Activated naive CD4-positive, alpha-beta T cell treated with anti-CD3 and anti-CD28 coated beads, Interleukin-2, amount 50 U/mL, for 24 hours (primary cell): ENCODE measurements around the gene IPO9.

Experiments used
- H3K27ac Mint-ChIP-seq: one replicate; pipeline ENCODE4 v1.8.0; 2021; ENCODE audit warnings: mild to moderate bottlenecking, mixed read lengths
- H3K27me3 Mint-ChIP-seq: one replicate; pipeline ENCODE4 v1.8.0; 2021; ENCODE audit warnings: mixed read lengths
- H3K36me3 Mint-ChIP-seq: one replicate; pipeline ENCODE4 v1.8.0; 2021; ENCODE audit warnings: mixed read lengths
- H3K4me1 Mint-ChIP-seq: one replicate; pipeline ENCODE4 v1.8.0; 2021; ENCODE audit warnings: mixed read lengths
- H3K4me3 Mint-ChIP-seq: one replicate; pipeline ENCODE4 v1.8.0; 2021; ENCODE audit warnings: mild to moderate bottlenecking, mixed read lengths
- H3K9me3 Mint-ChIP-seq: one replicate; pipeline ENCODE4 v1.8.0; 2021; ENCODE audit warnings: mixed read lengths

The IPO9 gene

DNA sequence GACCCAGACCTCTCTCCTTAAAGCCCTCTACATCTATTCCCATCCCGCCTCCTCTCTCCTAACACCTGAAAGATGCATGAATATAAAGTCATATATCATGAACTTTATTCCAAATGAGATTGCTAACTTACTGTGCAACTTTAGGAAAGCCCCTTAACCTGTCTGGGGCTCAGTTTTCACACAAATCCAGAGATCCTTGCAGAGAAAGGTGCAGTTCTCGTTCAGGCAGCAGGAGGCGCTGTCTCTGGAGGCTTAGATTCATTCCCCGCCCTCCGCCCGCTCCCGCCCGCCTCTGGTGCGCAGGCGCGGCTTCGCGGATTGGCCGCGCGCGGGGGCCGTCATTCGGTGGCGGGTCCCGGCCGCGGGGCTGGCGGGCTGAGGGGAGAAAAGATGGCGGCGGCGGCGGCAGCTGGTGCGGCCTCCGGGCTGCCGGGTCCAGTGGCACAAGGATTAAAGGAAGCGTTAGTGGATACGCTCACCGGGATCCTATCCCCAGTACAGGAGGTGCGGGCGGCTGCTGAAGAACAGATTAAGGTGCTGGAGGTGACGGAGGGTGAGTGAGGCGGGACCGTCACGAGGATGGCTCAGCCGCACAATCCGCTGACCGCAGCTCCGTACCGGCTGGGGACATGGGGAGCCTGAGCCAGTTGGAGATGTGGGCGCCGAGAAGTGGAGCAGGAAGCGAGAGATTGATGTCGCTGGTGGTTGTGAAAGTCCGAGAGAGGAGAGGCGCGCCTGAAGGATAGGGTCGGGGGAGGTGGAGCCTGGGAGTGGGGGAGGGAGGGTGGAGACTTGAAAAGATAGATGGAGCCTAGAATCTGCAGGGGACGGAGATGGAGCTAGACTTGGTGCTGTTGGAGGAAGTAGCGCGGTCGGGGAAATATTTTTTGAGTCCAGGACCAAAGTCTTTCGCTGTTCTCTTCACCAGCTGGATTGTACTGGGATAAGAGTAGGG is at the start of gene IPO9:
Gene IPO9, plus strand, starts transcription at position 338 of the 955 bp plus-strand sequence. Its CDS starts 53 bp downstream, at position 391.
- Mint-ChIP-seq H3K4me1 (peaks cover 43% of the 10 kb centered on the region), H3K36me3 (no peaks in the 10 kb centered on the region), H3K27me3 (no peaks in the 10 kb centered on the region), H3K27ac (peak within 1 kb of the TSS; percentile 98), H3K4me3 (peak within 1 kb of the TSS; percentile 95), H3K9me3 (no peaks in the 10 kb centered on the region)

DNA sequence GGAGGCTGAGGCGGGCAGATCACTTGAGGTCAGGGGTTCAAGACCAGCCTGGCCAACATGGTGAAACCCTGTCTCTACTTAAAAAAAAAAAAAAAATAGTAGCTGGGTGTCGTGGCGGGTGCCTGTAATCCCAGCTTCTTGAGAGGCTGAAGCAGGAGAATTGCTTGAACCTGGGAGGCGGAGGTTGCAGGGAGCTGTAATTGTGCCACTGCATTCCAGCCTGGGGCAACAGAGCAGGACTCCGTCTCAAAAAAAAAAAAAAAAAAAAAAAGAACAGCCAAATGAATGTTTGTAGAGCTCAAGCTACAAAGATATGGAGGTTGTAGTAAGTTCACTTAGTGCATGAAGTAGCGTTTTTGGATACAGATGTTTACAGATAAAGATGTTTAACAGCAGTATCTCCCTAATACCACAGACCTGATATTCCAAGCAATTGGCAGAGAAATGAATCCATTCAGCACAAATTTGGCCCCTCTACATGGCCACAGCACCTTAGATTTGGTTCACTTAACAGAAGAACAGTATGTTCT is 49.5 kb upstream of the IPO9 start:
- Mint-ChIP-seq H3K27ac (no peak overlapping the region), H3K27me3 (no peaks in the 10 kb centered on the region), H3K4me3 (no peak overlapping the region), H3K4me1 (no peaks in the 10 kb centered on the region), H3K9me3 (no peaks in the 10 kb centered on the region), H3K36me3 (peaks cover 3% of the 10 kb centered on the region)

- Mint-ChIP-seq H3K9me3 (no peaks in the 10 kb centered on the region), H3K4me3 (no peak overlapping the region), H3K27me3 (no peaks in the 10 kb centered on the region), H3K36me3 (peaks cover 3% of the 10 kb centered on the region), H3K27ac (no peak overlapping the region), H3K4me1 (no peaks in the 10 kb centered on the region)
Measured at GRCh38 chr1:201780952-201781351, 48.0 kb upstream of the IPO9 start.

DNA sequence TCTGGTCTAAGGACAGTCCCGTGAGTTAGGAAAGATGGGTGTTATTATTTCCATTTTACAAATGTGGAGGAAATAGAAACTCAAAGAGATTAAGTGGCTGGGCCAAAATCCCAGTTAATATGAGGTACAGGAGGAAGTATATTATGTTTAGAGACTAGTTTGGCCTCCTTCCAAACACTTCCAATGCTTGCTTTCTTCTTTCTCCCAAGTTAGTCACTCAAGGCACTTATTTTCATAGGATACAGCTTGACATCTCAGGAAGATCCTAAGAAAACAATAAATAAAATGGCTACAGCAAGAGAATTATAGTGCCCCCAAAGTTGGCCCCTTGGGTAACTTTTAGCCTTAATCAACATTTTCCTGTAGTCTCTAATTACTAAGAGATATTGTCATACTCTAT is 47.5 kb upstream of the IPO9 start:
- Mint-ChIP-seq H3K27ac (no peak overlapping the region), H3K4me1 (no peaks in the 10 kb centered on the region), H3K36me3 (peaks cover 3% of the 10 kb centered on the region), H3K9me3 (no peaks in the 10 kb centered on the region), H3K4me3 (no peak overlapping the region), H3K27me3 (no peaks in the 10 kb centered on the region)

GRCh38 chr1:201782353-201782752 is 46.6 kb upstream of the IPO9 start:
- peaks cover 3% of the 10 kb centered on the region for H3K36me3 Mint-ChIP-seq

DNA sequence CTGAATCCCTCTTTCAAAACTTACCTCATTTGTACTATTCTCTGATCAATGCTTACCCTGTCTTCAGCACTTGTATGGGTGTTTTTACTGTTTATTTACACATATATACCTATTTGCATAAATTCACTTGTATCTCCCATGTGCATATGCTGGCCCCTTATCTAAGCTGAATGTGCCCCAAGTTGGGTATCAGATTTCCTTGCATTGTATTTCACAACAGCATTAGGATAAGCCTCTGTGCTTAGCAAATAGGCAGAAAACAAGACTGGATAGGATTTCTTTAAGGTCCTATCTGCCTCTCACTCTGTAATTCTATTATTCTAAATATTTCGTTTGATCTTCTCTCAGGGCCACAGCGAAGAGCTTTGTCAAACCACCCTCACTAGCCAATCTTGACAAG is 45.9 kb upstream of the IPO9 start:
- no peak overlapping the region for H3K4me3 Mint-ChIP-seq

More at GRCh38 chr1:201782353-201782752, 46.6 kb upstream of the IPO9 start:
- no peak overlapping the region for H3K27ac Mint-ChIP-seq
- no peak overlapping the region for H3K4me3 Mint-ChIP-seq
- H3K9me3 Mint-ChIP-seq = no peaks in the 10 kb centered on the region
- H3K27me3 Mint-ChIP-seq = no peaks in the 10 kb centered on the region
- no peaks in the 10 kb centered on the region for H3K4me1 Mint-ChIP-seq

GRCh38 chr1:201783572-201783971 is 45.4 kb upstream of the IPO9 start:
- Mint-ChIP-seq H3K9me3 (no peaks in the 10 kb centered on the region), H3K27ac (no peak overlapping the region), H3K27me3 (no peaks in the 10 kb centered on the region), H3K4me1 (no peaks in the 10 kb centered on the region), H3K4me3 (no peak overlapping the region), H3K36me3 (peaks cover 3% of the 10 kb centered on the region)

More for the DNA sequence above, 45.9 kb upstream of the IPO9 start:
- H3K27ac Mint-ChIP-seq = no peak overlapping the region
- H3K4me1 Mint-ChIP-seq = no peaks in the 10 kb centered on the region
- H3K9me3 Mint-ChIP-seq = no peaks in the 10 kb centered on the region
- peaks cover 3% of the 10 kb centered on the region for H3K36me3 Mint-ChIP-seq
- no peaks in the 10 kb centered on the region for H3K27me3 Mint-ChIP-seq

GRCh38 chr1:201785291-201785690 is 43.7 kb upstream of the IPO9 start:
- Mint-ChIP-seq H3K4me3 (no peak overlapping the region), H3K9me3 (no peaks in the 10 kb centered on the region)

GRCh38 chr1:201786824-201787223 is 42.1 kb upstream of the IPO9 start:
- Mint-ChIP-seq H3K36me3 (peaks cover 7% of the 10 kb centered on the region), H3K27ac (no peak overlapping the region), H3K4me3 (no peak overlapping the region), H3K9me3 (no peaks in the 10 kb centered on the region), H3K27me3 (no peaks in the 10 kb centered on the region), H3K4me1 (no peaks in the 10 kb centered on the region)

More at GRCh38 chr1:201785291-201785690, 43.7 kb upstream of the IPO9 start:
- H3K4me1 Mint-ChIP-seq = no peaks in the 10 kb centered on the region
- no peak overlapping the region for H3K27ac Mint-ChIP-seq
- H3K36me3 Mint-ChIP-seq = peaks cover 5% of the 10 kb centered on the region
- H3K27me3 Mint-ChIP-seq = no peaks in the 10 kb centered on the region

- Mint-ChIP-seq H3K9me3 (no peaks in the 10 kb centered on the region), H3K27ac (no peak overlapping the region), H3K36me3 (peaks cover 5% of the 10 kb centered on the region), H3K4me1 (no peaks in the 10 kb centered on the region), H3K4me3 (no peak overlapping the region), H3K27me3 (no peaks in the 10 kb centered on the region)
Measured at GRCh38 chr1:201788296-201788695, 40.7 kb upstream of the IPO9 start.

- Mint-ChIP-seq H3K36me3 (peaks cover 4% of the 10 kb centered on the region), H3K4me1 (no peaks in the 10 kb centered on the region), H3K27ac (no peak overlapping the region), H3K9me3 (no peaks in the 10 kb centered on the region), H3K27me3 (no peaks in the 10 kb centered on the region), H3K4me3 (no peak overlapping the region)
Measured at GRCh38 chr1:201789245-201789644, 39.7 kb upstream of the IPO9 start.

- H3K9me3 Mint-ChIP-seq = no peaks in the 10 kb centered on the region
- H3K27ac Mint-ChIP-seq = no peak overlapping the region
- no peaks in the 10 kb centered on the region for H3K4me1 Mint-ChIP-seq
- peaks cover 6% of the 10 kb centered on the region for H3K36me3 Mint-ChIP-seq
- H3K27me3 Mint-ChIP-seq = no peaks in the 10 kb centered on the region
- H3K4me3 Mint-ChIP-seq = no peak overlapping the region
Measured at GRCh38 chr1:201790261-201790660, 38.7 kb upstream of the IPO9 start.

GRCh38 chr1:201791051-201791778 is 37.7 kb upstream of the IPO9 start:
- H3K9me3 Mint-ChIP-seq = no peaks in the 10 kb centered on the region
- no peaks in the 10 kb centered on the region for H3K27me3 Mint-ChIP-seq
- no peaks in the 10 kb centered on the region for H3K4me1 Mint-ChIP-seq
- peaks cover 8% of the 10 kb centered on the region for H3K36me3 Mint-ChIP-seq
- H3K27ac Mint-ChIP-seq = no peak overlapping the region
- H3K4me3 Mint-ChIP-seq = no peak overlapping the region

DNA sequence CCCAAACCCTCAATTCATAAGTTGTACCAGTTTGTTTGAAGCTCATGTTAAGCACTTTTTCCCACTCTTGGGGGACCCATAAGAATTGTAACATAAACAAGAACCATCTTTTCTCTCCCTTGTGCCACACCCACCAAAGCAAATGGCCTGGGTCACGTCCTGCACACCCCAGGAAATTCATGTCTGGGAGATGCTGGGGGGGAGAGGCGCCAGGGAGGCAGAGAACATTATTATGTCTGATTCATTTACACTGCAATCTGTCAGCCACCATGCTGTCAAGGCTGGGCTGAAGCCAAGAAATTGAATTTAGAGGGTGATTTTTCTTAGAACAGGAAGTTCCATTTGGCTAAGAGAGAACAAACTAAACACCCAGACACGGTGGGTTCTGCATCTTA is 37.2 kb upstream of the IPO9 start:
- Mint-ChIP-seq H3K4me3 (no peak overlapping the region), H3K27ac (no peak overlapping the region), H3K27me3 (no peaks in the 10 kb centered on the region), H3K36me3 (peaks cover 8% of the 10 kb centered on the region), H3K9me3 (no peaks in the 10 kb centered on the region), H3K4me1 (no peaks in the 10 kb centered on the region)

DNA sequence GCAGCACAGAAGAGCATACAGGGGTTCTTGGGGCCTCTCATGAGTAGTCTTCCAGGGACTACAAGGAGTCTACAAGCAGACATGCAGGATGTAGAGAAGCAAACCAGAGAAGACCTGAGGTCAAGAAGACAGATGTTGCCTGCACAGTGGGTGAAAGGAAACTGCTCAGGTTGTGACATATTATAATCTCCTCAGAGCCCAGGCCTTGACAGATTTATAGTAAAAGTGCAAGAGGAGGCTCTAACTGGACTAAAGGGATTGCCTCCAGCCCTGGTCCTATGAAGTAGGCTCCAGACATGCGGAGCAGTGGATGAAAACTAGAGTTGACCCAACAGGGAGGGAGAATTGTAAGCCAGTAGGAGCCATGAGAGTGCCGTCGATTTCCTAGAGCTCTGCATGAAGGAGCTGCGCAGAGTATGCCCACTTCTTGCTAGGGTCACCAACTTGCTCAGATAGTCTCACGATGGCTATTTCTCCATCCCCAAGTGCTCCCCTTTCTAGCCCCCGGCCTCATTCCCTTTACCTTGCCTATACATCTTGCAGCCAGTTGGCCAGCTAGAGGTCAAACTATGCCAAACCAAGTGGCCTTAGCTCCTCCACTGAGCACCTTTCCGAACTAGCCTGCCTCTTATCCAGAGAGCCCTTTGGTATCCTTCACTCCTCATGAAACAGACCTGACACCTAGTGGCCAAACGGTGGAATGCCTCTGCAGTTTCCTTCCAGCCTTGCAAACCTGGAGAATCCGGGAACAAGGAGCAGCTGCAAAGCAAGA is 36.2 kb upstream of the IPO9 start:
- Mint-ChIP-seq H3K36me3 (peaks cover 12% of the 10 kb centered on the region), H3K27me3 (no peaks in the 10 kb centered on the region), H3K27ac (no peak overlapping the region), H3K4me3 (no peak overlapping the region), H3K4me1 (no peaks in the 10 kb centered on the region), H3K9me3 (no peaks in the 10 kb centered on the region)
